GM19395 (cell line): ENCODE data around the gene MAP2K6.
A peak's percentile ranks its signal among the peaks of the same experiment; 100 is the strongest.

Experiments
- ATAC-seq: cut with Tn5 transposase; IDR thresholded peaks from one replicate; pipeline ENCODE4 v1.9.1; 2021; ENCODE audit warnings: mild to moderate bottlenecking, moderate library complexity; ENCODE audit not compliant: unreplicated experiment

MAP2K6 gene

DNA sequence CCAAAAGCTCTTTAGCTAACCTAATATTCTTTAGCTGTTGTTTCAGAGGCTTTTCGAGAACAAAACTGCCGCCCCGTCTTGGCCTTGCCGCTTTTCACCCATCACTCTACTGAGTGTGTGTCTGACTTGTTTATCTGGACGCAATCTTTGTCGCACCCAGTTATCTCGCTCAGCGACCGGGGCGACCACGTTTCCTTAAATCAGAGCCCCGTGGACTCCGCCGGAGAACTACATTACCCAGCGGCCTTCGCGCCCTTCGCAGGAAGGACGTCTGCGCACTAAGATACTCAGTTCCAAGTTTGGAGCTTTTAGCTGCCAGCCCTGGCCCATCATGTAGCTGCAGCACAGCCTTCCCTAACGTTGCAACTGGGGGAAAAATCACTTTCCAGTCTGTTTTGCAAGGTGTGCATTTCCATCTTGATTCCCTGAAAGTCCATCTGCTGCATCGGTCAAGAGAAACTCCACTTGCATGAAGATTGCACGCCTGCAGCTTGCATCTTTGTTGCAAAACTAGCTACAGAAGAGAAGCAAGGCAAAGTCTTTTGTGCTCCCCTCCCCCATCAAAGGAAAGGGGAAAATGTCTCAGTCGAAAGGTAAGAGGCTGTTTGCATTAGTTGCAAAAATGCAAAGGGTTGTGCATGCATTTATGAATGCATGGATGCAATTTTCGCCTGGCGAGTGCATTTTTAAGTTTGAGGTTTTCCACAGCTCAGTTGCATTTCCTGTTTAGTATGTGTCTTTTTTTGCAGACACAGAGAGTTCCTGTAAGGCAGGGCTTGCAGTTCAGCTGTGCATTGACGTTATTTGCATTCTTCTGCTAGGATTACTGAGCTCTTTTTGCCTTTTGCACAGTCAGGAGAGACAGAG is at the start of gene MAP2K6:
MAP2K6 (plus strand) TSS at position 290 of the 867 bp plus-strand sequence; CDS start at position 578, 288 bp downstream.
- peak; percentile 96 for ATAC-seq

DNA sequence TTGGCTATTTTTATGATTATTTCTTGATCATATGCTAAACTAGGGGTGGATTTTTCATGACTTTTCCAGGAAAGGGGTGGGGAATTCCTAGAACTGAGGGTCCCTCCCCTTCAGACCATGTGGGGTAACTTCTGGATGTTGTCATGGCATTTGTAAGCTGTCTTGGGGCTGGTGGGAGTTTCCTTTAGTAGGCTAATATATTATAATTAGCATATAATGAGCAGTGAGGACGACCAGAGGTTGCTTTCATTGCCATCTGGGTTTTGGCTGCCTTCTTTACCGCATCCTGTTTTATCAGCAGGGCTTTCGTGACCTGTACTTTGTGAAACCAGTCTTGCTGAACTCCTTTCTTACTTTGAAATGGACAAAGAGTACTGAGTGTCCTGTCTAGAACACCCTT is 47.2 kb upstream of the MAP2K6 start:
- peak; percentile 96 for ATAC-seq

DNA sequence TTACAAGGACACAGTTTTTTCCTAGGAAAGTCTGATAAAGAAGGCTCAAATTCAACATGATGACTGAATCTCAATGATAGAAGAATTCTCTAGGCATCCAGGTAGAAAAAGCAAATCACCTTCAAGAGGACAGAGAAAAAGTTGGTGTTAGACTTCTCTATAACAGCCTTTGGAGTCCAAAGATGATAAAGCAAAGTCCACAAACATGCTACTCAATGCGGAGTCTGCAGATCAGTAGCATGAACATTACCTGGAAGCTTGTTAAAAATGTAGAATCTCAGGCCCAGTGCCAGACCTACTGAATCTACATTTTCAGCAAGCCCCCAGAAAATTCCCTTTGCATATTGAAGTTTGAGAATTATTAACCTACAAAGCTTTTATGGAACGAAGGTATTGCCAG is 41.4 kb upstream of the MAP2K6 start:
- no peak for ATAC-seq

DNA sequence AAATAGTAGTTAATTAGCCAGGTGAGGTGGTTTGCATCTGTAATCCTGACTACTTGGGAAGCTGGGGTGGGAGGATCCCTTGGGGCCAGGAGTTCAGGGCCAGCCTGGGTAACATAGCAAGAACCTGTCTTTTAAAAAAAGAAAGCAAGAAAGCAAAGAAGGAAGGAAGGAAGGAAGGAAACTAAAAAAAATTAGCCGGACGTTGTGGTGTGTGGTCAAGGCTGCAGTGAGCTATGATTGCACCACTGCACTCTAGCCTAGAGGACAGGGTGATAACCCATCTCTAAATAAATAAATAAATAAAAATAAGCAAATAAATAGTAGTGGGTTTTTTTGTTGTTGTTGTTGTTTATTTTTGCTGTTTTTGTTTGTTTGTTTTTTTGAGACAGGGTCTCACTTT is 39.3 kb upstream of the MAP2K6 start:
- ATAC-seq = no peak

DNA sequence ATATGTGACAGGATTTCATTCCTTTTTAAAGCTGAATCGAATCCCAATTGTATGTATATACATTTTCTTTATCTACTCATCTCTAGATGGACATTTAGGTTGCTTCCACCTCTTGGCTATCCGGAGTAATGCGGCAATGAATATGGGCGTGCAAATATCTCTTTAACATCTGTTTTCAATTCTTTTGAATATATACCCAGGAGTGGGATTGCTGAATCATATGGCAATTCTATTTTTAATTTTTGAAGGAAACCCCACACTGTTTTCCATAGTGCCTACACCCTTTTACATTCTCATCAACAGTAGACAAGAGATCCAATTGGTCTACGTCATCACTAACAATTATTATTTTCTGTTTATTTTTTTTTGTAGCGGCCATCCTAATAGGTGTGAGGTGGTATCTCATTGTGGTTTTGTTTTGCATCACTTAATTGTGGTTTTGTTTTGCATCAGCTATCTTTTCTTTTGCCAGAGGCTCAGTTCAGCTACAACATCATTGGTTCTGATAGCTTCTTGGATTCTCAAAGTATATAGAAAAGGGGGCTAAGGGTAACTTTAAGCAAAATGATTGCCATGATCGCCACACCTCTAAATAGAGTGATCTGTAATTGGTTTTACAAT is 25.6 kb upstream of the MAP2K6 start:
- ATAC-seq = no peak

DNA sequence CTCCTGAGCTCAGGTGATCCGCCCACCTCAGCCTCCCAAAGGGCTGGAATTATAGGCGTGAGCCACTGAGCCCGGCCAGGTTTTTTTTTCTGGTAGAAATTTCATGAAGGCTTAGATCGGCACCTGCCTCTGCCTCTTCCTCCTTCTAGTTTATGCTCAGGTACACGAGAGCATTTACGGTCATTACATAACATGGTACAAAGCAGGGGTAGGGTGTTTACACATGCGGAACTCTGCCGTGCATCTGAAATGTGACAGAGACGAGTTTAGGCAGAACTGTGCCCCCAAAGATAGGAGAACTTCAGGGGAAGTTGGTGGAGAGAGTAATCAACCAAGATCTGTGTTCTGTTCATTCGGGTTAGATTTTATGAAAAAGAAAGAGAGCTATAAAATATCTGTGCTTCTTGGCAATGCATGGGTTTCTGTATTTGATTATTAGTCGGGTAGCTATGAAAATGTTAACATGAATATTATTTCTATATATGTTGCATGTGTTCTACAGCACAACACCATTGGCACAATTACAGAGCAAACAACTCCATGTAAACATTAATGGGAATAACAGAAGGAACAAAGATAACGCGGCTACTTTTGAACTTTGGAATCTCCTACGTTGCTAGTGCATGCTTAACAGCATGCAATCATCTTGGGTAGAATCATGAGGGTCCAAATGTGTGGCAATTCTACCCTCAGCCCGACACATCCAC is 23.5 kb upstream of the MAP2K6 start:
- ATAC-seq = no peak

GRCh38 chr17:69401251-69401650 is 13.2 kb upstream of the MAP2K6 start:
- ATAC-seq = no peak

GRCh38 chr17:69402052-69402451 is 12.4 kb upstream of the MAP2K6 start:
- ATAC-seq = no peak

- no peak for ATAC-seq
Measured at GRCh38 chr17:69404399-69404798, 10.1 kb upstream of the MAP2K6 start.

DNA sequence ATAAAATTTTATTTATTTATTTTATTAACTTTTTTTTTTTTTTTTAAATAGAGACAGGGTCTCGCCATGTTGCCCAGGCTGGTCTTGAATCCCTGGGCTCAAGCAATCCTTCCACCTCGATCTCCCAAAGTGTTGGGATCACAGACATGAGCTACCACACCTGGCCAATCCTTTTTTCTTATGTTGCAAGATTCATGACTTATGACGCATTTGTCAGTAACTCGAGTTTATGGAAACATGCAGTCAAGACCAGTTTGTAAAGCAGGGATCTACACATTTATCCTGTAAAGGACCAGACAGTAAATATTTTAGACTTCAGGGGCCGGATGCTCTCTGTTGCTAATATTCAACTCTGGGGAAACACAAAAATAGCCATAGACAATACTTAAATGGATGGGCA is 9.4 kb upstream of the MAP2K6 start:
- ATAC-seq = no peak

DNA sequence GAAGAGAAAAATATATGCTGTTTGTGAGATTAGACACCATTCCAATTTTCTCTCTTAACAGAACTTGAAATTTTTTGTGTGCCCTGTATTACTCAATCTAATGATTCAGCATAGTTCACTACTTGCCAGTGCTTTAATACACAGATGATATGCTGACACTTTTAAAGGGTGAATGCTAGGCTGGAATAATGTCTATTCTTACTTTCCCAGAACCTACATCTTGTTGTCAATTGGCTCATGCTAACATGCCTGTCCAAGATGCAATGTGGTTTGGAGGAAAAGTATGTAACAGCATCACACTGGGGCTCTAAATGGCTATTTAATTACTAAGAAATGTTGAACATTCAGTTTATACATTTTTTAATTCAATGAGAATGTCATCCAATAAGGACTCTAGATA is 7.6 kb upstream of the MAP2K6 start:
- no peak for ATAC-seq

- no peak for ATAC-seq
Measured at GRCh38 chr17:69407759-69408158, 6.7 kb upstream of the MAP2K6 start.

DNA sequence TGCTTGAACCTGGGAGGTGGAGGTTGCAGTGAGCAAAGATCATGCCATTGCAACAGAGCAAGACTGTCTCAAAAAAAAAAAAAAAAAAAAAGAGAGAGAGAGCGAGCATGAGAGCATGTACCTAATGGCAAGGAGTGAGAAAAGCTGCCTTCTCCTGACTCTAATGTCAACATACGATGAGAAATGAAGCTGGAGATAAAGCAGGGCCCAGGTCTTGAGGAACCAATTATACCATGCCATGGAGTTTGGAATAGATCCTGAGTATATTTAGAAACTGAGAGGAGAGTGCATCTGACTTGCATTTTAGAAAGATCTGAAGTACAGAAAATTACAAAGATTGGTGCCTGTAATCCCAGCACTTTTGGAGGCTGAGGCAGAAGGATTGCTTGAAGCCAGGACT is 3.8 kb upstream of the MAP2K6 start:
- no peak for ATAC-seq

GRCh38 chr17:69411766-69412165 is 2.7 kb upstream of the MAP2K6 start:
- no peak for ATAC-seq

- ATAC-seq = no peak
Measured at GRCh38 chr17:69412251-69412671, 2.2 kb upstream of the MAP2K6 start.

DNA sequence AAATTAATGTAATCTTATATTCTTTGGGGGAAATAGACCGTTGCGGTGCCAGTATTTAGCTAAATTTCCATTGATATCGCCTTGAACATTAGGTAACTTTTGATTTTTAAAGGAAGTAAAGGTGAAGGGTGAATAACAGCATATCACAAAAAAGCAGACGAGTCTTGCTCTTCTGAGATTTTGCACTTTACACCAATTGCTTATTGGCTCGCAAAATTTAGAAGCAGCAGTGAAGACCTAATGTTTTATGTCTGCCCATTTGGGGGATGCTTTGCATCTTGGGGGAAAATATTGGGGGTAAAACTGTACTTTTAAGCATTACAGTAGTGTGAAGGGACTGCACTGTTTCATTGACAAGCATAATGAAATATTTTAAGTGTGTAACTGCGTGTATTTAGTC is 934 bp downstream of the MAP2K6 start:
- no peak for ATAC-seq

GRCh38 chr17:69417545-69418483 is 3.3 kb downstream of the MAP2K6 start:
- ATAC-seq = no peak

DNA sequence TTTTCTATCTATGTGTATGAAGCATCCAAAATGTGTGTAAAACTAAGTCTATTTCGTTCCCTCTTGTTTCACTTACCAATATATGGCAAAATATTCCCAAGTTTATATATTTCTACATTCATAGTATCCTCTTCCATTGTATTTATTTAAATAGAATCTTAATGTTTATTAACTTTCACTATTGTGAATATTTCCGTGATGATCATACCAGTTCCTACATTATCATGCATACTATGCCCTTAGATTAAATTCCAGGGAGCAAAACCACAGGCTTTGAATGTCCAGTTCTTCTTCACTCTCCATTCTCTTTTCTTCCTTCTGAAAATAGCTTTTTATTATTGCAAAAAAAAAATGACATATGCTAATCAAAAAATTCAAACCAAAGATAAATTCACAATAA is 4.0 kb downstream of the MAP2K6 start:
- no peak for ATAC-seq

DNA sequence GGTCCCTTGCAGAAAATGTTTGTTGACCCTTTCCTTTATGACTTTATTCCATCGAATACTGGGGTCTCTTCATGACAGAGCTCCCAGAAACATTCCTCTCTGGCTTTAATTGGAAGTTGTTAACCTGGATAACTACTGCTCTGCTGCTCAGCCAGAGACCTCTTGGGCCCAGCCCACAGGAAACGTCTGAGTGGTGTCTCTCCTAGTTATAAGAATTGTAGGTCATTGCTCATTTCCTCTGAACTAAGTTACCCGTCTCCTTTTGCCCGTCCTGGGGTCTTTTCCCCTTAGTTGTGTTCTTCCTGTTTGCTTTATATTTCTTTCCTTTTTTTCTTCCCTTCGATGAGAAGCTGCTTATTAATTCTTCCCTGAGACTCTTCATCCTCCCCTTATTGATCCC is 9.0 kb downstream of the MAP2K6 start:
- ATAC-seq = no peak

DNA sequence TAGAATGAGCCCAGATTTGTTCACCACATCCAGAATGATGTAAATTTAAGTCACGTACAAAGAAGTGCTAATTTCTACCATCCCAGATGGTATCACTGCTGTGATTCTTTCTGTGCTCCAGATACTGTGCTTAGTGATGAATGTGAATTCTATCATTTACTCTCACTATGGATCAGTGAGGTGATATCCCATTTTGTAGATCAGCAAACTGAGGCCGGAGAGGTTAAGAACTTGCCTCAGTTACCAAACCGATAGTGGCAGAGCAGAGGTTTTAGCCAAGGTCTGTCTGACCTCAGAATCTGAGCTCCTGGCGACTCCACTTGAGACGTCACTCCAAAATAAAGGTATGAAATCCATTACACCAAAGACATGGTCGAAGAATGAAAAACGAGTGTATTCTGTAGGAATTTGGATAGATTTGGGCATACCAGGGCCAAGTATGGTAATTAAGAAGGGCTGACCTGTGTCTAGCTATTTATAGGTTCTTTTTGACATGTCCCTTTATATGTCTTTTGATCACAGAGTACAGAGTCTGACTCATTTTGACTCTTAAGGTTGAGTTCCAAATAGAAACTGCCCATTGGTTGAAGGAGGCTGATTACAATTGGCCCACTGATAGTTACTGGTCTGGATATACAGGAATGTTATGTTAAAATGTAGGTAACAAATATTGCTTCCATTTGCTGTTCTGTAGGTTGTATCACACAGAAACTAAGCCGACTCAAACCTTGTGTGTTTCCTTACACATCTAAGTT is 10.0 kb downstream of the MAP2K6 start:
- ATAC-seq = no peak
